Thoracic aorta (tissue), 2 donors: ENCODE data around the gene SLX9. TPM values are rescaled to one million over a fixed set of nuclear protein-coding genes. Genes with fewer than 3 reads are reported as not detected.

ENCODE experiments used
- ATAC-seq: fragments of 150-250 bp; one replicate; pipeline ENCODE4 v1.8.0; 2017; ENCODE audit warnings: low read depth; ENCODE audit not compliant: insufficient number of reproducible peaks, low FRiP score
- DNase-seq: peaks from one replicate; pipeline ENCODE4 v3.0.0-alpha.2; 2020; ENCODE audit warnings: low spot score
- H3K27ac ChIP-seq, 2 donors: fragments of 200-600 bp; sonication (generic); 1 replicate in 1 of 2; 2 replicates in 1 of 2; pipeline ENCODE4 v1.5.1; 2016; ENCODE audit warnings: mild to moderate bottlenecking in 2 of 2, moderate library complexity in 2 of 2
- H3K27me3 ChIP-seq: fragments of 200-600 bp; sonication (generic); replicated peaks from 2 replicates; pipeline ENCODE4 v1.6.0; 2016; ENCODE audit warnings: mild to moderate bottlenecking; ENCODE audit not compliant: insufficient read depth
- H3K36me3 ChIP-seq: fragments of 200-600 bp; sonication (generic); one replicate; pipeline ENCODE4 v1.5.1; 2016
- H3K4me1 ChIP-seq, 2 donors: fragments of 200-600 bp; sonication (generic); 1 replicate in 1 of 2; 2 replicates in 1 of 2; pipeline versions ENCODE4 v1.5.1 to v1.6.0; 2016; ENCODE audit warnings: low read depth in 2 of 2, mild to moderate bottlenecking in 1 of 2; ENCODE audit not compliant: control insufficient read depth in 1 of 2
- H3K4me3 ChIP-seq: fragments of 200-600 bp; sonication (generic); 2 replicates; pipeline ENCODE4 v1.5.1; 2016; ENCODE audit warnings: mild to moderate bottlenecking
- H3K9me3 ChIP-seq: fragments of 200-600 bp; sonication (generic); 2 replicates; pipeline ENCODE4 v1.5.1; 2016
- CTCF ChIP-seq: fragments of 200-600 bp; sonication (generic); IDR thresholded peaks from one replicate; pipeline ENCODE4 v1.5.1; 2019; ENCODE audit warnings: antibody characterized with exemption
- total RNA-seq, 2 donors: library from RNA; depleted of rRNA; stranded (reverse); fragments of >200 nt; gene quantifications; one replicate each; pipeline versions ENCODE4 v1.1.0 to v1.2.3, GENCODE V29; 2016

Gene SLX9
- total RNA-seq, 2 donors from 2014 or later: 5.9 to 10.6 TPM

GRCh38 chr21:44954281-44954771 is 14.5 kb downstream of the SLX9 start:
- Histone ChIP-seq H3K36me3 (no peaks in the 10 kb centered on the region), H3K9me3 (no peaks in the 10 kb centered on the region), H3K27ac (peak overlapping the region; percentile 67 to 87), H3K27me3 (no peaks in the 10 kb centered on the region), H3K4me1 (peaks cover 37 to 78% of the 10 kb centered on the region in 2 donors), H3K4me3 (no peak overlapping the region)
- ATAC-seq: no peak
- no peak for TF ChIP-seq CTCF
- no peak for DNase-seq

- H3K27ac ChIP-seq: no peak overlapping the region
- no peaks in the 10 kb centered on the region for H3K9me3 ChIP-seq
- TF ChIP-seq CTCF: no peak
- H3K36me3 ChIP-seq: no peaks in the 10 kb centered on the region
- H3K4me3 ChIP-seq: no peak overlapping the region
- no peaks in the 10 kb centered on the region for H3K27me3 ChIP-seq
- DNase-seq (no peak), ATAC-seq (no peak)
- peaks cover 39 to 78% of the 10 kb centered on the region in 2 donors for H3K4me1 ChIP-seq
Observed at GRCh38 chr21:44955141-44955797, 15.4 kb downstream of the SLX9 start.

- Histone ChIP-seq H3K4me3 (no peak overlapping the region), H3K9me3 (no peaks in the 10 kb centered on the region), H3K4me1 (peaks cover 38 to 78% of the 10 kb centered on the region in 2 donors), H3K36me3 (no peaks in the 10 kb centered on the region), H3K27me3 (no peaks in the 10 kb centered on the region), H3K27ac (no peak overlapping the region)
- ATAC-seq (no peak), DNase-seq (no peak)
- TF ChIP-seq CTCF: no peak
Observed at GRCh38 chr21:44955798-44956175, 16.0 kb downstream of the SLX9 start.

- Histone ChIP-seq H3K4me1 (peaks cover 44 to 80% of the 10 kb centered on the region in 2 donors), H3K27me3 (no peaks in the 10 kb centered on the region), H3K4me3 (no peak overlapping the region), H3K9me3 (no peaks in the 10 kb centered on the region), H3K36me3 (no peaks in the 10 kb centered on the region), H3K27ac (no peak overlapping the region)
- ATAC-seq: no peak
- no peak for DNase-seq
- TF ChIP-seq CTCF: no peak
Observed at GRCh38 chr21:44956356-44957046, 16.7 kb downstream of the SLX9 start.

- DNase-seq: no peak
- Histone ChIP-seq H3K4me1 (peaks cover 49 to 81% of the 10 kb centered on the region in 2 donors), H3K27ac (peak overlapping the region; percentile 85 to 94), H3K36me3 (no peaks in the 10 kb centered on the region), H3K4me3 (no peak overlapping the region), H3K27me3 (no peaks in the 10 kb centered on the region), H3K9me3 (no peaks in the 10 kb centered on the region)
- TF ChIP-seq CTCF: no peak
- ATAC-seq: no peak
Observed at GRCh38 chr21:44957047-44957831, 17.4 kb downstream of the SLX9 start.
